Fibroblast of mammary gland (primary cell): Measurements from ENCODE around the gene ACAD8.

Experiments
- DNase-seq: peaks from one replicate; pipeline ENCODE4 v3.0.0-alpha.2; 2010; ENCODE audit warnings: low read depth
- H3K4me3 ChIP-seq: 2 replicates; pipeline ENCODE4 v1.5.1; 2011; ENCODE audit warnings: low read depth, mild to moderate bottlenecking, low read length, moderate library complexity; ENCODE audit not compliant: control insufficient read depth
- CTCF ChIP-seq: conservative IDR thresholded peaks from 2 replicates; pipeline ENCODE4 v1.5.1; 2011; ENCODE audit warnings: low read depth, low read length, inconsistent platforms; ENCODE audit not compliant: control insufficient read depth, insufficient read depth

ACAD8 gene

GRCh38 chr11:134257101-134257500, 3.7 kb downstream of the ACAD8 start:
- DNase-seq, result no peak
- no peak for TF ChIP-seq CTCF
- H3K4me3 ChIP-seq, result no peak overlapping the region

DNA sequence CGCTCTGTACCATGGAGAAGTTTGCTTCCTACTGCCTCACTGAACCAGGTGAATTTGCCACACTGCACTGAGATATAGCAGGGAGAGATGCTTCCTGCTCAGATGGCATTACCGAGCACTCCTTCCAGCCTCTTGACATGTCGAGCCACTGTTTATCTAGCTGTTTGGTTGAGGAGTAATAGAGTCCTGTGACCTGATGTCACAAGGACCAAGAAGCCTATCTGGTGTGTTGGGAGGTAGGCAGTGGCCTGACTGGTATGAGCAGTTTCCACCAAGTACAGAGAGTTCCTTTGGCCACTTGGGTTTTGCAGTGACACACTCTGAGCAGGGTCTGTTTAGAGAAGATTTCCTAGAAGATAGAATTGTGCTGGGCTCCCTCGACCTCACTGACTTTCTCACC, 5.2 kb downstream of the ACAD8 start:
- H3K4me3 ChIP-seq, result no peak overlapping the region
- DNase-seq, result no peak
- TF ChIP-seq CTCF, result no peak

- DNase-seq, result no peak
- TF ChIP-seq CTCF, result no peak
- H3K4me3 ChIP-seq, result no peak overlapping the region
Measured at GRCh38 chr11:134260503-134260902, 7.1 kb downstream of the ACAD8 start.

DNA sequence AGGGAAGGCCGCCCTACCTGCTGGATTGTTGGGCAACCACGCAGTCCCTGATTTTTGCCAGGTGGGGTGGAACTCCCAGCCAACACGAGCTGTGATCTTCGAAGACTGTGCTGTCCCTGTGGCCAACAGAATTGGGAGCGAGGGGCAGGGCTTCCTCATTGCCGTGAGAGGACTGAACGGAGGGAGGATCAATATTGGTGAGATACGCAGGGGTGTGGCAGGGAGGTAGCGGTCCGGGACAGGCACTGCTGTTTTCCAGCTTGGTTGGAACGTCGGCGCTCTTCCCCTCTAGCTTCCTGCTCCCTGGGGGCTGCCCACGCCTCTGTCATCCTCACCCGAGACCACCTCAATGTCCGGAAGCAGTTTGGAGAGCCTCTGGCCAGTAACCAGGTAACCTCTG, 7.6 kb downstream of the ACAD8 start:
- no peak overlapping the region for H3K4me3 ChIP-seq
- no peak for TF ChIP-seq CTCF
- no peak for DNase-seq

DNA sequence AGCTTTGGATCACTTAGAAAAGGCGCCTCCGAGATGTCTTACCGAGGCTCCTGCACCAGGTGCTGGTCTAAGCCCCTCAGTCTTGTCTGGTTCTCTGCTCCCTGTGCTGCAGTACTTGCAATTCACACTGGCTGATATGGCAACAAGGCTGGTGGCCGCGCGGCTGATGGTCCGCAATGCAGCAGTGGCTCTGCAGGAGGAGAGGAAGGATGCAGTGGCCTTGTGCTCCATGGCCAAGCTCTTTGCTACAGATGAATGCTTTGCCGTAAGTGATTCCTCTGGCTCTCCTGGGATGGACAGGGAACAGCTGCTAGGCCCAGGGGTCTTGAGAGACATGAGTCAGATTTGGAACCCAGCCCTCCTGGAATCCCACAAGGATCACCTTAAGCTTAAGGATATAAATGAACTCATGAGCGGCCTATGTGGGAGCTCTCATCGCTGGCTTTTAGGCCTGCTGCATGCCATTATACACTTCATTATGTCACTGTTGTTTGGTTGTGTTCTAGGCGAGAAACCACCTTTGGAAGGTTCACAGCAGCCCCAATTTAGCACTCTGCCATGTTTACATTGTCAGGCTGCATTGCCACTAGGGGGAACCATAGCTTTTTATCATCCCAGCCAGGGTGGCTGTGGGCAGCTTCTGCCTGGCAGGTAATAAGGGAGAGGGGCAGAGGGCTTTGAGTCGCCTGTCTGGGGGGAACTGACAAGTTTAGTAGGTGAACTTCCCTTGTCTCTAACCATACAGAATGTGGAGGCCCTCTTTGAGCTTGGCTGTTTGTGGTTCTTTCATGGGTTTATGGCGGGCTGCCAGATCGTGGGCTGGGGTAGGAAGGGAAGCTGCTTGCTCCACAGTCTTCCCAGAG, 8.5 kb downstream of the ACAD8 start:
- no peak overlapping the region for H3K4me3 ChIP-seq
- TF ChIP-seq CTCF, result peak; percentile 57

DNA sequence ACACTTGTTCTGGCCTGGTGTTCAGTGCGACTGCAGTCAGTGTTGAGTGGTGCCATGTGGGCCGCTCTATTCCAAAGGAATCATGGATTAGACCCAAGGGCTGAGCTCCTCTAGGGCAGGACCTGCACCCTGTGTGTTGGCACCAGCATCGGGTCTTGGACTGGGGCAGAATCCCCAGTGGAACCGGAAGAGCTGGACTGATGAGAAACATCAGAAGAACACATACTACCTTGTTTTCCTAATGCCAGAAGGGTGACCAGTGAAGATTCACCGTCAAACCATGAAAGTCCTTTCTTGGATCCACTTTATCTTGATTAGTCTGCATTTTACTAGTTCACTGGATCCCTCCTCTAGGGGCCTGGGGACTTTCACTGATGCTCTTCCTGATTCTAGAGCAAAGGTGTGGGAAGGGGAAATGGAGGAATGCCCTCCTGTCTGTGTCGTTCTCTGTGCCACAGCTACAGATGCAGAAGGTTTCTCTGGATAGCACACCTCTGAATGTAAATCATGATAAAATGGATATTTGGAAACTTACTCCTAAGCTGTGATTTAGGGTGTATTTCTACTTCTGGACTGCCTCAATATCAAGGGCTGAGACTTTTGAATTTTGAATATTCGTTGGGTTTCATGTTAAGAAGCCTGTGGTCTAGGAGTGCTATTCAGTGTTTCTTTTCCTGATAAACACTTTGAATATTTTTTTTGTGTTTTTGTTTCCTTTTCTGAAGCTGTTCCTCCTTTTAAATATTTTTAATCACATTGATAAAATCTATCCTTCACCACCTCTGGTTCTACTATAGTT, 11.8 kb downstream of the ACAD8 start:
- no peak overlapping the region for H3K4me3 ChIP-seq
- DNase-seq, result no peak
- TF ChIP-seq CTCF, result no peak

More for the DNA sequence above, 8.5 kb downstream of the ACAD8 start:
- peak; percentile 25 for DNase-seq
